HepG2 (cell line): ENCODE data around the gene RCAN2. TPM values are rescaled to one million over a fixed set of nuclear protein-coding genes. Genes with fewer than 3 reads are reported as not detected.

Experiments used
- ATAC-seq: fragments of 200-7000 bp; cut with Tn5 transposase; 3 replicates; pipeline ENCODE4 v1.9.1; 2020; ENCODE audit warnings: mild to moderate bottlenecking, moderate library complexity
- BruUV-seq: library from RNA; stranded (reverse); fragments of 400-500 nt; replicated peaks from 2 replicates; lab custom pipeline; 2021; lab: Mats Ljungman, UMichigan
- CTCF ChIA-PET: fragments of 300-600 bp; formaldehyde crosslinking; extraction: SDS; loops from one replicate; lab custom pipeline; 2021; ENCODE audit warnings: low total read pairs, inconsistent platforms, low intra/inter-chr PET ratio; lab: Yijun Ruan, JAX
- POLR2A ChIA-PET: fragments of 350-600 bp; sonication (Branson Sonifier 250); formaldehyde crosslinking; loops from one replicate; lab custom pipeline; 2020; ENCODE audit warnings: antibody characterized with exemption, inconsistent platforms; lab: Yijun Ruan, JAX
- DNase-seq: peaks from one replicate; pipeline ENCODE4 v3.0.0-alpha.2; 2015; ENCODE audit warnings: low spot score
- FAIRE-seq: peaks from 3 replicates; lab custom pipeline; 2011; peaks lifted over from hg19 to GRCh38; lab: Jason Lieb, UNC
- H2AFZ ChIP-seq: one replicate; pipeline ENCODE4 v1.6.1; 2011; ENCODE audit warnings: low read length, inconsistent platforms
- H3K27ac ChIP-seq: fragments of 300-600 bp; 3 replicates; pipeline ENCODE4 v1.8.0; 2011; ENCODE audit warnings: mixed run types, mild to moderate bottlenecking, mixed read lengths, low read length, inconsistent platforms; ENCODE audit not compliant: insufficient read depth; ENCODE audit errors: extremely low read length
- H3K27me3 ChIP-seq, 2 experiments: fragments of 200-600 bp in 1 of 2; 2 replicates in 1 of 2; 3 replicates in 1 of 2; pipeline versions ENCODE4 v1.6.0 to v1.8.0; 2011; ENCODE audit warnings: low read length in 2 of 2, mild to moderate bottlenecking in 2 of 2, moderate library complexity in 2 of 2, inconsistent platforms in 1 of 2; ENCODE audit not compliant: insufficient read depth in 2 of 2, control insufficient read depth in 1 of 2
- H3K36me3 ChIP-seq, 2 experiments: fragments of 200-600 bp in 1 of 2; replicated peaks in 1 of 2; 2 replicates in 1 of 2; 3 replicates in 1 of 2; pipeline versions ENCODE4 v1.5.1 to v1.8.0; 2011; ENCODE audit warnings: low read length in 2 of 2, inconsistent platforms in 1 of 2; ENCODE audit not compliant: insufficient read depth in 2 of 2, control insufficient read depth in 1 of 2
- H3K4me1 ChIP-seq: 2 replicates; pipeline ENCODE4 v1.5.1; 2012; ENCODE audit warnings: low read length, inconsistent platforms; ENCODE audit not compliant: insufficient read depth
- H3K4me2 ChIP-seq: 2 replicates; pipeline ENCODE4 v1.6.0; 2011; ENCODE audit warnings: low read depth, low read length, inconsistent platforms
- H3K4me3 ChIP-seq, 3 experiments: fragments of 200-600 bp in 1 of 3; sonication (generic), shearing (Covaris generic) in 1 of 3; replicated peaks in 1 of 3; 2 replicates each; pipeline ENCODE4 v1.5.1; 2011 to 2016; ENCODE audit warnings: low read length in 3 of 3, inconsistent platforms in 2 of 3, low read depth in 2 of 3, mild to moderate bottlenecking in 2 of 3, control low read depth in 1 of 3, mixed read lengths in 1 of 3; ENCODE audit not compliant: insufficient read depth in 1 of 3
- H3K79me2 ChIP-seq: one replicate; pipeline ENCODE4 v1.6.1; 2011; ENCODE audit warnings: low read length, inconsistent platforms; ENCODE audit not compliant: insufficient read depth
- H3K9ac ChIP-seq: 2 replicates; pipeline ENCODE4 v1.6.0; 2011; ENCODE audit warnings: mild to moderate bottlenecking, low read depth, low read length, inconsistent platforms; ENCODE audit not compliant: insufficient read depth
- H3K9me3 ChIP-seq: 2 replicates; pipeline ENCODE4 v1.5.1; 2012; ENCODE audit warnings: mild to moderate bottlenecking, low read length
- H4K20me1 ChIP-seq: 2 replicates; pipeline ENCODE4 v1.6.0; 2011; ENCODE audit warnings: inconsistent platforms, mild to moderate bottlenecking, low read length, moderate library complexity; ENCODE audit not compliant: insufficient read depth
- ATF7-NPFF ChIP-seq: sonication (generic); formaldehyde crosslinking; IDR thresholded peaks from 2 replicates; pipeline ENCODE4 v1.8.1; 2023; ENCODE audit warnings: mild to moderate bottlenecking, low read depth, missing genetic modification reagents, moderate library complexity
- BCL3 ChIP-seq: sonication (generic); formaldehyde crosslinking; IDR thresholded peaks from 2 replicates; pipeline ENCODE4 v1.5.1; 2020; ENCODE audit warnings: mild to moderate bottlenecking, missing genetic modification reagents, moderate library complexity
- DNMT1 ChIP-seq: sonication (generic); formaldehyde crosslinking; IDR thresholded peaks from 2 replicates; pipeline ENCODE4 v1.5.1; 2020; ENCODE audit warnings: mild to moderate bottlenecking, missing genetic modification reagents
- HNRNPL ChIP-seq: fragments of 200-400 bp; formaldehyde crosslinking; IDR thresholded peaks from 2 replicates; pipeline ENCODE4 v1.6.1; 2017; ENCODE audit warnings: mild to moderate bottlenecking, low read depth, low read length
- ISX ChIP-seq: sonication (generic); formaldehyde crosslinking; conservative IDR thresholded peaks from 2 replicates; pipeline ENCODE4 v1.5.0; 2020; ENCODE audit warnings: missing genetic modification reagents
- KMT2B ChIP-seq: IDR thresholded peaks from 2 replicates; pipeline ENCODE4 v1.6.1; 2016; ENCODE audit warnings: missing genetic modification reagents, missing compliant biosample characterization
- MAX ChIP-seq: IDR thresholded peaks from 2 replicates; pipeline ENCODE4 v1.6.1; 2012; ENCODE audit warnings: inconsistent platforms
- SNAI1 ChIP-seq: sonication (generic); formaldehyde crosslinking; IDR thresholded peaks from 2 replicates; pipeline ENCODE4 v1.5.0; 2020; ENCODE audit warnings: mild to moderate bottlenecking, missing genetic modification reagents, borderline replicate concordance
- TCF12 ChIP-seq, 2 experiments: fragments of 450-650 bp in 1 of 2; sonication (generic) in 1 of 2; formaldehyde crosslinking in 1 of 2; IDR thresholded peaks; 2 replicates each; pipeline versions ENCODE4 v1.6.1 to v1.8.0; 2017 to 2022; ENCODE audit warnings: antibody characterized with exemption in 1 of 2, mild to moderate bottlenecking in 1 of 2, missing genetic modification reagents in 1 of 2, moderate library complexity in 1 of 2
- ZHX1 ChIP-seq: sonication (generic); formaldehyde crosslinking; IDR thresholded peaks from 2 replicates; pipeline ENCODE4 v1.8.1; 2022; ENCODE audit warnings: low read depth, mild to moderate bottlenecking, missing genetic modification reagents
- ZNF205 ChIP-seq: IDR thresholded peaks from 2 replicates; pipeline ENCODE4 v1.6.1; 2018; ENCODE audit warnings: missing biosample characterization, missing genetic modification reagents
- ZNF274 ChIP-seq: sonication (generic); formaldehyde crosslinking; IDR thresholded peaks from 2 replicates; pipeline ENCODE4 v1.5.1; 2020; ENCODE audit warnings: mild to moderate bottlenecking, missing genetic modification reagents
- ZNF460 ChIP-seq: sonication (generic); formaldehyde crosslinking; IDR thresholded peaks from 2 replicates; pipeline ENCODE4 v1.5.1; 2020; ENCODE audit warnings: missing genetic modification reagents, mild to moderate bottlenecking, borderline replicate concordance
- ZNF773 ChIP-seq: sonication (generic); formaldehyde crosslinking; IDR thresholded peaks from 2 replicates; pipeline ENCODE4 v1.4.0; 2020; ENCODE audit warnings: missing genetic modification reagents, borderline replicate concordance
- WGBS: methylation state at CpG from one replicate; pipeline ENCODE4 v1.1.6; 2017; ENCODE audit warnings: low lambda C conversion rate; 5-methylcytosine and 5-hydroxymethylcytosine counted together
- in situ Hi-C: cut with HindIII; loops from 2 replicates; pipeline ENCODE4 v1.10.0; 2017; ENCODE audit warnings: low pct_unique_long_range_greater_than_20kb; ENCODE audit not compliant: extremely low pct_ligation_motif_present
- intact Hi-C: fragments of 100-400 bp; cut with micrococcal nuclease; formaldehyde crosslinking; loops from one replicate; pipeline ENCODE4 v1.10.0; 2022; ENCODE audit not compliant: unreplicated experiment
- polyA plus RNA-seq, 8 experiments: library from polyadenylated mRNA; depleted of rRNA in 3 of 8; stranded (reverse) in 7 of 8; unstranded in 1 of 8; fragments of >200 nt; fragmentation: Illumina TruSeq in 4 of 8; extraction: Trizol in 4 of 8; gene quantifications; 2 replicates each; pipeline versions ENCODE4 v1.2.1 to v1.2.3, GENCODE V29; 2011 to 2016; ENCODE audit warnings: low read depth in 4 of 8, missing spikeins in 1 of 8, mixed read lengths in 1 of 8; ENCODE audit not compliant: insufficient read depth in 1 of 8
- total RNA-seq, 5 experiments: library from RNA; depleted of rRNA; stranded (reverse); fragments of >200 nt; fragmentation: Illumina TruSeq; extraction: Trizol; gene quantifications; 2 replicates each; pipeline ENCODE4 v1.2.3, GENCODE V29; 2016; ENCODE audit warnings: low read depth in 1 of 5

The RCAN2 gene
- total and polyA plus RNA-seq, 2 of the 13 experiments (the other 11 are each of a cell fraction or from before 2014, with no cell fraction given) = not detected

GRCh38 chr6:46291275-46291633 is 200.0 kb downstream of the RCAN2 start:
- Histone ChIP-seq H3K9me3 (no peaks in the 10 kb centered on the region), H3K9ac (no peak overlapping the region), H3K4me1 (no peaks in the 10 kb centered on the region), H3K4me2 (no peak overlapping the region), H3K4me3 (no peak overlapping the region), H4K20me1 (no peaks in the 10 kb centered on the region), H3K27ac (no peak overlapping the region), H2AFZ (no peak overlapping the region), H3K36me3 (no peaks in the 10 kb centered on the region), H3K27me3 (no peaks in the 10 kb centered on the region), H3K79me2 (no peaks in the 10 kb centered on the region)
- POLR2A ChIA-PET = no interaction called here
- TF ChIP-seq BCL3 (CRISPR knock-in tag) (no peak), TCF12 (IDR thresholded peaks at IDR 0.05) (no peak), TCF12 (CRISPR knock-in tag; IDR thresholded peaks at IDR 0.05) (no peak), ZNF460 (no peak), ZNF205 (CRISPR knock-in tag) (no peak), KMT2B (no peak), SNAI1 (CRISPR knock-in tag) (no peak)
- ATAC-seq = no peak
- in situ Hi-C loops (no loop called here), intact Hi-C loops (no loop called here)
- WGBS = 7% methylated on average over 2 of the region's 2 CpGs
- DNase-seq = no peak
- no TSS peak for BruUV-seq
- CTCF ChIA-PET = no interaction called here
- FAIRE-seq = no peak

GRCh38 chr6:46290421-46291274 is 200.6 kb downstream of the RCAN2 start:
- WGBS = 4% methylated on average over 4 of the region's 4 CpGs
- Histone ChIP-seq H3K79me2 (no peaks in the 10 kb centered on the region), H3K27me3 (no peaks in the 10 kb centered on the region), H3K9ac (no peak overlapping the region), H3K4me2 (no peak overlapping the region), H3K27ac (no peak overlapping the region), H2AFZ (no peak overlapping the region), H3K9me3 (no peaks in the 10 kb centered on the region), H3K36me3 (no peaks in the 10 kb centered on the region), H3K4me3 (no peak overlapping the region), H4K20me1 (no peaks in the 10 kb centered on the region), H3K4me1 (no peaks in the 10 kb centered on the region)
- no peak for ATAC-seq
- DNase-seq = no peak
- no TSS peak for BruUV-seq
- in situ Hi-C loops = no loop called here
- FAIRE-seq = no peak
- ChIA-PET POLR2A (no interaction called here), CTCF (no interaction called here)
- intact Hi-C loops = no loop called here
- TF ChIP-seq DNMT1 (CRISPR knock-in tag) = no peak
- TF ChIP-seq ZNF274 (CRISPR knock-in tag) = no peak
- no peak for TF ChIP-seq ISX (CRISPR knock-in tag)
- TF ChIP-seq ZNF773 (CRISPR knock-in tag) = no peak
- TF ChIP-seq ZHX1 (CRISPR knock-in tag) = no peak
- TF ChIP-seq ATF7-NPFF (CRISPR knock-in tag) = no peak
- no peak for TF ChIP-seq HNRNPL
- TF ChIP-seq MAX = no peak
